AG09319 (cell line): Measurements from ENCODE around the gene MUSTN1.

Source experiments
- DNase-seq: peaks from one replicate; pipeline ENCODE4 v3.0.0-alpha.2; 2010; ENCODE audit warnings: low read depth; ENCODE audit errors: extremely low read depth
- CTCF ChIP-seq: IDR thresholded peaks from 2 replicates; pipeline ENCODE4 v1.5.1; 2011; ENCODE audit warnings: low read depth, mild to moderate bottlenecking, inconsistent platforms, low read length, moderate library complexity

MUSTN1 gene

DNA sequence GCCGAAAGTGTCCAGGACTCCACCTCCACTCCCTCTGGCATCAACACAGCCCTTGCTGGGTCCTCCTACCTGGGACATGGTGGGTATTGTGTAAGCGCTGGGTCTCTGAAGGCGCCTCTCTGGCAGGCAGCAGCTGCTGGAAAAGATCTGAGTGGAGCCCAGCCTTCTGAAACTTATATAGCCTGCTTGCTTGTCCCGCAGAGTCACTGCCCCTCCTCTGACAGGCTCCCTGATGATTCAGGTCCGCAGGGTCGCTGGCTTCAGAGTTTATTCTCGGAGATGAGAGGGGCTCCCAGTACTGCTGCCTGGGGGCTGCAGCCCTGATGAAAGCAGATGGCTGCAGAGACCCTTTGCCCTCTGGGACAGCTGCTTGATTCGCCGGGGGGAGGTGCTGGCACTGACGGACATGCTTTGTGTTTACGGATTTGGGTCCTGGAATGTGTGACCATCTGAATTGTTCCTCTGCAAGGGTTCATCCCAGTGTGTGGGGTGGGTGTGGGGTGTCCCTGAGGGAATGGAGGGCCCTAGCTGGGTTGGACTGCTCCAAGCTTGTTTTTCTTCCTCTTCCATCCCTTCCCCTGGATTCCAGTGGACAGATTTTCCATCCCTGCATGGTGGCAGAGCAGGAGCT, at the start of gene MUSTN1:
Gene MUSTN1, minus strand, starts transcription at position 149 of the 631 bp plus-strand sequence. Its CDS starts 71 bp downstream, at position 78.
- no peak for TF ChIP-seq CTCF
- DNase-seq: no peak

- DNase-seq: no peak
- TF ChIP-seq CTCF: no peak
Measured at GRCh38 chr3:52882377-52882776, 47.6 kb upstream of the MUSTN1 start.

- no peak for DNase-seq
- no peak for TF ChIP-seq CTCF
Measured at GRCh38 chr3:52881871-52882270, 47.1 kb upstream of the MUSTN1 start.

DNA sequence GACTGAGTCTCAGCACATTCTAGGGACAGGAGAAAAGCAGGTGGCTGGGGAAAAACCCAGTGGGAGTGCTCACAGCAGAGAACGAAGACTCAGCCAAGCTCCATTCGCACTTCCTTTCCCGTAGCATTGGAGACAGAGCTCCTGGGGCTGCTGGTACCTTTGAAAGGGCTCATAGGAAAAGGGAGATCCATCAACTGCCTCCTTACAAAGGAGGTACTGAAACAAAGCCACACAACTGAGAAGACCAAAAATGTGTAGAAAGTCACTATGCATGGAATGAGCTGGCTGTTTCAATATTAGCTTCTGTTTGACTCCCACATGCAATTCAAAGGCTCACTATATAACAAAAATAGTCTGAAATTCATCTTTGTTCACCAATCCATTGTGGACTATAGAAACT, 45.7 kb upstream of the MUSTN1 start:
- no peak for DNase-seq
- no peak for TF ChIP-seq CTCF

DNA sequence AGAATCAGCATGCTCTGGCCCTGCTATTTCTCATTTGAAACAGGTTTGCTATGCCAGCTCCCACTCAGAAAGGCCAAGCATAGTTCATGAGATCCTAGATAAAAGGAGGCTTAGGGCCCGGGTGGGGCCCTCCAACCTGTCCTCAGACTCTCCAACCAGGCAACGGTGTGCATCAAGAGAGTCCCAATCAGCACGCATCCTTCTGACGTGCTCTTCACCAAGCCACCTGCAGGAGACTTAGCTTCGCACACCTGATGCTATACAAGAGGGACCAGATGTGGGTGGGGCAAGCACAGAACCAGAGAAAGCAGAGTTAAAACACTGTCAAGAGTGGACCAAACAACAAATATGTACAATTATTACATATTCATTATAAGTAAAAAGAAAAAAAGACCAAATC, 45.2 kb upstream of the MUSTN1 start:
- TF ChIP-seq CTCF: no peak

DNA sequence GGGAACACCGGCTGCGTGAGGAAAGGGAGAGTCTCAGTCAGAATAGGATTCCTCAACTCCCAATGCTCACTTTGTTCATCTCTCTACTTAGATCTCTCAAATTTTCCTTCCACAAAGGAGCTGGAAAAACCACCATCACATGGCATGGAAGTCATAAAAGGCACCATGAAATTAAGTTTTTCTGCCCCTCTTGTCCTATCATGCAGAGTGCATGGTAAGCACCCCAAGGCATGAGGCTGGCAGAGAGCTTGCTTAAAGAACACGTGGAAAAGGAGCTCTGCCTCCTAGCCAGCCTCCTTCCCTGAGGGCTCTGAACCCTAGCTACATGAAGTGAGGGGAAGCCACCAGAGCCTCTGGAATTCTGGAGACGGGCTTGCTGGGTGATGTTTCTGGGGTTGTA, 44.8 kb upstream of the MUSTN1 start:
- DNase-seq: no peak
- no peak for TF ChIP-seq CTCF

More for the DNA sequence above, 45.2 kb upstream of the MUSTN1 start:
- DNase-seq: no peak

- no peak for DNase-seq
- TF ChIP-seq CTCF: no peak
Measured at GRCh38 chr3:52879090-52879489, 44.3 kb upstream of the MUSTN1 start.
